GM23248 (cell line): Measurements from ENCODE around the gene RAB3C. TPM values are rescaled to one million over a fixed set of nuclear protein-coding genes. Genes with fewer than 3 reads are reported as not detected.

Experiments used
- DNase-seq: peaks from one replicate; pipeline ENCODE4 v3.0.0-alpha.2; 2015
- H2AFZ ChIP-seq: fragments of 200-600 bp; sonication (generic); 2 replicates; pipeline ENCODE4 v1.6.1; 2016; ENCODE audit warnings: antibody characterized with exemption
- H3F3A ChIP-seq: fragments of 200-600 bp; sonication (generic); 2 replicates; pipeline ENCODE4 v1.6.1; 2016; ENCODE audit warnings: mild to moderate bottlenecking, antibody characterized with exemption, mixed run types; ENCODE audit not compliant: insufficient read depth
- H3K27ac ChIP-seq: fragments of 200-600 bp; sonication (generic); 2 replicates; pipeline ENCODE4 v1.5.1; 2016; ENCODE audit warnings: mild to moderate bottlenecking
- H3K27me3 ChIP-seq: fragments of 200-600 bp; sonication (generic); replicated peaks from 2 replicates; pipeline ENCODE4 v1.6.1; 2016; ENCODE audit warnings: mild to moderate bottlenecking; ENCODE audit not compliant: insufficient read depth
- H3K36me3 ChIP-seq: fragments of 200-600 bp; sonication (generic); 2 replicates; pipeline ENCODE4 v1.6.1; 2016; ENCODE audit warnings: low read depth, mild to moderate bottlenecking
- H3K4me1 ChIP-seq: fragments of 200-600 bp; sonication (generic); 2 replicates; pipeline ENCODE4 v1.6.1; 2016; ENCODE audit warnings: mild to moderate bottlenecking; ENCODE audit not compliant: insufficient read depth
- H3K4me2 ChIP-seq: fragments of 200-600 bp; sonication (generic); one replicate; pipeline ENCODE4 v1.6.1; 2016; ENCODE audit warnings: mild to moderate bottlenecking; ENCODE audit not compliant: unreplicated experiment
- H3K4me3 ChIP-seq: fragments of 200-600 bp; sonication (generic); 2 replicates; pipeline ENCODE4 v1.5.1; 2016; ENCODE audit warnings: mild to moderate bottlenecking
- H3K79me2 ChIP-seq: fragments of 200-600 bp; sonication (generic); 2 replicates; pipeline ENCODE4 v1.6.1; 2016; ENCODE audit warnings: mild to moderate bottlenecking; ENCODE audit not compliant: insufficient read depth
- H3K9ac ChIP-seq: fragments of 200-600 bp; sonication (generic); 2 replicates; pipeline ENCODE4 v1.6.1; 2016; ENCODE audit warnings: mild to moderate bottlenecking
- H3K9me2 ChIP-seq: fragments of 200-600 bp; sonication (generic); 2 replicates; pipeline ENCODE4 v1.6.1; 2016; ENCODE audit warnings: mixed run types, mild to moderate bottlenecking, moderate library complexity; ENCODE audit not compliant: insufficient read depth
- H3K9me3 ChIP-seq: fragments of 200-600 bp; sonication (generic); one replicate; pipeline ENCODE4 v1.6.1; 2017; ENCODE audit warnings: low read depth
- H4K20me1 ChIP-seq: fragments of 200-600 bp; sonication (generic); 2 replicates; pipeline ENCODE4 v1.6.0; 2016; ENCODE audit not compliant: insufficient read depth
- EZH2 ChIP-seq: fragments of 200-600 bp; sonication (generic); IDR thresholded peaks from 2 replicates; pipeline ENCODE4 v1.6.1; 2018; ENCODE audit warnings: antibody characterized with exemption, mild to moderate bottlenecking; ENCODE audit not compliant: insufficient read depth, poor library complexity, severe bottlenecking
- EZH2phosphoT487 ChIP-seq: fragments of 200-600 bp; sonication (generic); IDR thresholded peaks from 2 replicates; pipeline ENCODE4 v1.6.1; 2018; ENCODE audit warnings: antibody characterized with exemption, moderate library complexity, mild to moderate bottlenecking, low read depth; ENCODE audit not compliant: insufficient read depth
- WGBS, 2 experiments: methylation state at CpG; one replicate each; pipeline ENCODE4 v1.1.6; 2015 to 2017; ENCODE audit warnings: low lambda C conversion rate in 2 of 2, low coverage in 1 of 2; ENCODE audit errors: missing lambda C conversion rate in 2 of 2; 5-methylcytosine and 5-hydroxymethylcytosine counted together
- in situ Hi-C: fragments of 300-500 bp; cut with MboI; formaldehyde crosslinking; loops from 2 replicates; pipeline ENCODE4 v1.15.0; 2020
- polyA plus RNA-seq: library from polyadenylated mRNA; unstranded; fragments of >200 nt; fragmentation: Nextera tagmentation; extraction: Ambion mirVana; gene quantifications from 2 replicates; pipeline ENCODE4 v1.2.1, GENCODE V29; 2016
- total RNA-seq: library from RNA; depleted of rRNA; stranded (reverse); fragments of >200 nt; shearing (Covaris generic); gene quantifications from 2 replicates; pipeline ENCODE4 v1.2.3, GENCODE V29; 2014

The RAB3C gene
- total and polyA plus RNA-seq, 2 experiments from 2014 or later: not detected

DNA sequence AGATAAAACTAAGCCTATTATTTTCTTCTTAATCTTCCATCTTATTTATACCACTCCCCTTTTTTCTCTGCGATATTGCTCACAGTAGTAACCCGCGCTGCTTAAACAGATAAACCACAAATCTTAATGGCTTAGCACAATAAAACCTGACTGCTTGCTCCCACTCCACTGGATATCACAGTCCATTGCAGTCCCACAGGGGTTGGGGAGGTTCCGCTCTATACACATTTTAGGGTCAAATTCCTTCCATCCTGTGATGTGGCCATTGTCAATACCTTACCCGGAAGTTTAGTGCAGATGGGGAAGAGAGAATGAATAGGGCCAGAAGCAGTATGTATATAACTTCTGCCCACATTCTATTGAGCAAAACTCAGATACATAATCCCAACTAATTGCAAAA is 193.7 kb downstream of the RAB3C start:
- no peaks in the 10 kb centered on the region for H3F3A ChIP-seq
- 77 to 83% methylated on average over 5 of the region's 5 CpGs for WGBS, 2 experiments
- H2AFZ ChIP-seq: no peak overlapping the region
- no peaks in the 10 kb centered on the region for H3K9me3 ChIP-seq
- no peaks in the 10 kb centered on the region for H3K9me2 ChIP-seq
- H3K79me2 ChIP-seq: no peaks in the 10 kb centered on the region
- no peak overlapping the region for H3K4me3 ChIP-seq
- no peaks in the 10 kb centered on the region for H3K4me1 ChIP-seq
- no peak overlapping the region for H3K4me2 ChIP-seq
- no peak overlapping the region for H3K27ac ChIP-seq
- no peaks in the 10 kb centered on the region for H4K20me1 ChIP-seq
- DNase-seq: no peak
- no peaks in the 10 kb centered on the region for H3K36me3 ChIP-seq
- no peak overlapping the region for H3K9ac ChIP-seq
- H3K27me3 ChIP-seq: 0 out of 2 replicates have a peak, but pooled peaks cover 4% of the 10 kb centered on the region
- in situ Hi-C loops: no loop called here
- TF ChIP-seq EZH2: no peak
- TF ChIP-seq EZH2phosphoT487: no peak

- Histone ChIP-seq H3K27ac (no peak overlapping the region), H4K20me1 (no peaks in the 10 kb centered on the region), H3K9me3 (no peaks in the 10 kb centered on the region), H3K4me2 (no peak overlapping the region), H2AFZ (no peak overlapping the region), H3K4me3 (no peak overlapping the region), H3F3A (no peaks in the 10 kb centered on the region), H3K4me1 (no peaks in the 10 kb centered on the region), H3K9me2 (no peaks in the 10 kb centered on the region), H3K9ac (no peak overlapping the region), H3K79me2 (no peaks in the 10 kb centered on the region), H3K27me3 (no peaks in the 10 kb centered on the region), H3K36me3 (no peaks in the 10 kb centered on the region)
- DNase-seq: no peak
- WGBS, 2 experiments: 13 to 17% methylated on average over 3 of the region's 3 CpGs
- no peak for TF ChIP-seq EZH2phosphoT487
- TF ChIP-seq EZH2: no peak
- in situ Hi-C loops: no loop called here
Observed at GRCh38 chr5:58778888-58779287, 196.0 kb downstream of the RAB3C start.

DNA sequence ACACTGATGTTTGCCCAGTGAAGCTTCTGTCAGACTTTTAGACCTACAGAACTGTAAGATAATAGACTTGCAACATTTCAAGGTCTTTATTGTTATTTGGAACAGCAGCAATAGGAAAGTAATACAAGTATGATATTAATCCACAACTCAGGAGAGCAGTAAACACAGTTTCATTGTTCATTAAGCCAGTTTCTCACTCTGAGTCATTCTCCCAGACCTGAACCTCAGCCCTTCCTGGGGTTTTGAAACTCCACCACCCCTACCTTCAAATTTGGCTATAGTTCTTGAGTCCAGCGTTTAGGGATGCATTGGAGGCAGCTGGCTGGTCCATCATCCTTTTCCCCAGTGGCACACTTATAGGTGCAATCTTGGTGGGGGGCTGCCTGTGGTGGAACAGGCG is 203.2 kb downstream of the RAB3C start:
- Histone ChIP-seq H3K9ac (no peak overlapping the region), H3K4me3 (no peak overlapping the region), H3K27ac (no peak overlapping the region), H3F3A (no peaks in the 10 kb centered on the region), H3K79me2 (no peaks in the 10 kb centered on the region), H2AFZ (no peak overlapping the region), H3K4me2 (no peak overlapping the region), H3K9me2 (no peaks in the 10 kb centered on the region), H3K36me3 (no peaks in the 10 kb centered on the region), H3K27me3 (no peaks in the 10 kb centered on the region), H3K4me1 (no peaks in the 10 kb centered on the region), H3K9me3 (no peaks in the 10 kb centered on the region), H4K20me1 (no peaks in the 10 kb centered on the region)
- no peak for DNase-seq
- 20 to 23% methylated on average over 2 of the region's 2 CpGs for WGBS, 2 experiments
- TF ChIP-seq EZH2phosphoT487 (no peak), EZH2 (no peak)
- in situ Hi-C loops: no loop called here

GRCh38 chr5:58786711-58787303 is 203.9 kb downstream of the RAB3C start:
- Histone ChIP-seq H4K20me1 (no peaks in the 10 kb centered on the region), H3K4me3 (no peak overlapping the region), H3F3A (no peaks in the 10 kb centered on the region), H3K36me3 (no peaks in the 10 kb centered on the region), H3K4me2 (no peak overlapping the region), H3K9me3 (no peaks in the 10 kb centered on the region), H3K27ac (no peak overlapping the region), H2AFZ (no peak overlapping the region), H3K79me2 (no peaks in the 10 kb centered on the region), H3K27me3 (no peaks in the 10 kb centered on the region), H3K9ac (no peak overlapping the region), H3K4me1 (no peaks in the 10 kb centered on the region), H3K9me2 (no peaks in the 10 kb centered on the region)
- TF ChIP-seq EZH2phosphoT487 (no peak), EZH2 (no peak)
- WGBS, 2 experiments: 73 to 75% methylated on average over 21 of the region's 21 CpGs
- DNase-seq: no peak
- in situ Hi-C loops: no loop called here

DNA sequence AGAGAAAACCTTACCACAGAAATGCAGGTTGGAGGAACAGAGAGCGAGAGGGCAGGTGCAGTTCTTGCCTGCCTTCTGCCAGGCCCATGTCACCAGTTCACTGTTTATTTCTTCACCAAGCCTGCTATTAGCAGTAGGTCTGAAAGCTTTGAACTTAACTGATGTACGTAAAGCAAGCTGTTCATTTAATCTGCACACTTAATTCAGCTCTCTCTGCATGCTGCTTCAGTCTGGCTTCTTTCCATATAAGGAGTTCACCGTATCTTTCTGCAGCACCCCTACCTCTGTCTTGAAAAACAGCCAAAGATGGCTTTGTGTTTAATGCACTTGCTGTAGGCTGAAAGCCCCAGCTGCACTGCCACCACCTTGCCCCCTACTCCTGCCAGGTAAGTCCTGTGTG is 205.1 kb downstream of the RAB3C start:
- H3K27ac ChIP-seq: no peak overlapping the region
- no peaks in the 10 kb centered on the region for H4K20me1 ChIP-seq
- no peak overlapping the region for H2AFZ ChIP-seq
- H3K4me2 ChIP-seq: no peak overlapping the region
- no peaks in the 10 kb centered on the region for H3K4me1 ChIP-seq
- in situ Hi-C loops: no loop called here
- no peaks in the 10 kb centered on the region for H3K9me3 ChIP-seq
- H3K27me3 ChIP-seq: no peaks in the 10 kb centered on the region
- H3K9me2 ChIP-seq: no peaks in the 10 kb centered on the region
- DNase-seq: no peak
- 24 to 39% methylated on average over 3 of the region's 3 CpGs for WGBS, 2 experiments
- no peaks in the 10 kb centered on the region for H3F3A ChIP-seq
- H3K9ac ChIP-seq: no peak overlapping the region
- no peaks in the 10 kb centered on the region for H3K36me3 ChIP-seq
- no peak overlapping the region for H3K4me3 ChIP-seq
- TF ChIP-seq EZH2phosphoT487 (no peak), EZH2 (no peak)
- H3K79me2 ChIP-seq: no peaks in the 10 kb centered on the region
